HS-27A (cell line): Measurements from ENCODE around the gene TCF4.

Experiments
- DNase-seq: peaks from one replicate; pipeline ENCODE4 v3.0.0-alpha.2; 2012; ENCODE audit warnings: low read depth, missing footprints

TCF4 gene

DNA sequence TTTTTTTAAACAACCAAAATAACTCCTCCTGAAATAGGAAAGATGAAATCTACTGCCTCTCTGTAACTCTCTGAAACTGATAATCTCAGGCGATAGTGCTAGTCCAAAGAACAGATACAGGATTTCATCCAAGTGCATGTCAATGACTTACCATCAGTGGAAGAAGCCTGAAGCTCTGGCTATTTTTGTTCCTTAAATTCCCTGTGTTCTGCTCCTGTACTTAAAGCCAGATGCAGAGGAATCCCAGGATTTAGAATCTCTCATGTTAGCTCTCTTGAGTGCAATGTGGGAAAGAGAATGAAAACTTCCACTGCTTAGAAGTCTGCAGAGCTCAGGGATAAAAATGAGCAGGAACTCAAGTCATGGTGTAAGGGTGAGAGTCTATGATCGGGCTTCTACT lies 291.9 kb downstream of the TCF4 start:
- DNase-seq = no peak

DNA sequence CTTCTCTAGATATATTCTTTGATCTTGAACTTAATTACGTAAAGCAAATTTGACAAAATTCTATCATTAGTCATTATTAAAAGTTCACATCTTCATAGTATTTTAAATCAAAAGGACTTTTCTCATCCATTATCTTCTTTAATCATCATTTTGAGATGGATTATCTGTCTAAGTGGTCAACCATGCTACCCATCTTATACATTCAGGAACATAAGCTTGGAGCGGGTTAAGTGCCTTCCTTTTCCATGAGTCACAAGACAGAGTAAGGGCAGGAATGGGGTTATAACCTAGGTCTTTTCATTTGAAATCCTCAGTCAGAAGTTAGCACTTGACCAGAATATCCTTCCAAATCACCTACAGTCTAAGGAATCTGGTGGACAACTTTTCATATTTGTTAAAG lies 297.1 kb downstream of the TCF4 start:
- no peak for DNase-seq

- no peak for DNase-seq
Observed at GRCh38 chr18:55289775-55290174, 298.2 kb downstream of the TCF4 start.

- DNase-seq = no peak
Observed at GRCh38 chr18:55289048-55289447, 298.9 kb downstream of the TCF4 start.

GRCh38 chr18:55287935-55288868 lies 299.8 kb downstream of the TCF4 start:
- DNase-seq = no peak

GRCh38 chr18:55287149-55287806 lies 300.7 kb downstream of the TCF4 start:
- no peak for DNase-seq

DNA sequence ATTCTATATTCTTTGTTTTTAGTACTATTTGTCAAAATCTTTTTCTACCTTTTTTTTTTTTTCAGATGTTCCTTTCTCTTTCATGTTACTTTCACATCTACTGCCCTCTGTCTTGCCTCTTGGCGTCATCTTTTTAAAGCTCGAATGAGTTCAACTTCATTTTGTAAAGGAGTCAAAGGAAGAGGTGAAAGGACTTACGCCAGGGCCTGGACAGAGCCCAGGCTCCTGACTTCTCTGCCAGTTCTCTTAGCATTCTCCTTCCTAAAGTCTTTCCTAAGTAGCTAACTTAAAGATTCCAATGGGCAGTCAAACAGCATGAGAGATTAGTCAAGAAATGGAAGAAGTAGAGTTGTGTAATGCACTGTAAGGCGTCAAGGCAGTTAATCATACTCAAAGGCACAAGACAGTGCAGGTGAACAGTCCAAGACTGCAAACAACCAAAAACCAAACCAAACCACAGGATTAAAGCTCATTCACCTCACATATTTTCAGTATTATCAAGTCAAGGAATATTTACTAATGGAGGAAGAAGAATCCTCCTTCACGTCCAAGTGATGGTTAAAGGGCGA lies 301.7 kb downstream of the TCF4 start:
- no peak for DNase-seq

GRCh38 chr18:55284614-55285013 lies 303.4 kb downstream of the TCF4 start:
- DNase-seq = no peak

DNA sequence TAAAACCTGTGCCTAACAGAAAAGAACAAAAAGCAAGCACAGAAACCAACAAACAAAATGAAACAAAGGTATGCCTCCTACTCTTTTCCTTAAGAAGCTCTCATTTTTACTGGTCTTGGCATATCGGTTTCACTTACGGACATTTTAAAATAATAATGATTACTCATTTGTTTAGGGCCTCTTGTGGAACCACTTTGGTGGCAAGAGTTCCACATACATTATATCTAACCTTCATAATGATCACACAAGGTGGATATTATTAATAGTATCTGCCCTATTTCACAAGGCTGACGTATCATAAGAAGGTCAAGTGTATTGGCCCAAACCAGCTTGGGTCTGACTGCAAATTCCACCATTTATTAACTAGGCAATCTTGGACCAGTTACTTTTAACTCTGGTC lies 304.7 kb downstream of the TCF4 start:
- no peak for DNase-seq

DNA sequence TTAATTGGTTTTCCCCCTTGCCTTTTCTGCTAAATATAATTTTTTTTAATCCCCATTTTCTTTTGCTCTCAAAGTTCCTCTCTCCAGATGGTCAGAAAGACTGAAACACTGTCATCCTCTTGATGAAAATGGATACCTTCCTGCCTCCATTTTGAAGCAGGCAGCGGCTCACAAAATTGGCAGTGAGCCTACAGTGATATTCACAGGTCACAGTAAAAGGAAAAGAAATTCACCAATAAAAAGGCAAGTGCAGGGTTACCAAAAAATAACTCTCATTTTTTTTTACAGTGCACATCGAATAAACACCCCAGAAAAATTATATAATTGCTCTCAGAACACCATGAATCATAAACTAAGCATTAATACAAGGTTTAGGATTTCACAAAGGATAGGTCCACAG lies 307.5 kb downstream of the TCF4 start:
- no peak for DNase-seq

DNA sequence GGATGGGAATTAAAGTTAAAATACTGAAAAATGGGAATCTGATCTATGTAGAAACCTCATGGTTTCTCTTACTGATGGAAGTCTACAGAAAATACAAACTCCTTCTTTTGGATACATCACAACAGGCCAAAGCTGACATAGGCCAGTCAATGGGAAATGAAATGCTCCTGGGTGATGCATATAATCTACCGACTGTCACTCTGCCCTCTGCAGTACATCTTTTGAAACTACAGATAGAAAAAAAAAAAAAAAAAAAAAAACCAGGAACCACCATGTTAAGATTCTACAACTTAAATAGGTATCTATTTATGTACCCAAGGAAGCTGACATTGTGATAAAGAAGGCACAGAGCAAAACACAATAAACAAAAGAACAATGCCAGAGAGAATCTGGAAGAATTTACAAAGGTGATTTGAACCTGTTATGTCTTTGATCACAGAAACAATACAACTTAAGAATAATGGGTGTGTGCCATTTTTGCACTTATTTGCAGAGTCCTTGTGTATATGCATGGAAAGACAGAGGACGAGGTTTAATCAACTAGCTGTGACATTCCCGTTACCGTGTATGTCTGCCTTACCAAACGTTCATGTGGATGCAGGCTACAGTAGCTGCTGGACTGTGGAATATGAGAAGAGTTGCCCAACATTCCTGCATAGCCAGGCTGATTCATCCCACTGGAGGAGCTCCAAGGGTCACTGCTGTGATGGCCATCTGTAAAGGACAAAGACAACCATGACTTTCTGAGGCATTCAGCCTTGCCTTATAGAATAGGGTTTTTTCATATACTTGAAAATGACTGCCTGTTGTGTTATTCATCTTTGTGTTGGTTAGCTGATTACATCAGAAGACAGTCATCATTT lies 312.7 kb downstream of the TCF4 start:
- DNase-seq = peak; percentile 69

DNA sequence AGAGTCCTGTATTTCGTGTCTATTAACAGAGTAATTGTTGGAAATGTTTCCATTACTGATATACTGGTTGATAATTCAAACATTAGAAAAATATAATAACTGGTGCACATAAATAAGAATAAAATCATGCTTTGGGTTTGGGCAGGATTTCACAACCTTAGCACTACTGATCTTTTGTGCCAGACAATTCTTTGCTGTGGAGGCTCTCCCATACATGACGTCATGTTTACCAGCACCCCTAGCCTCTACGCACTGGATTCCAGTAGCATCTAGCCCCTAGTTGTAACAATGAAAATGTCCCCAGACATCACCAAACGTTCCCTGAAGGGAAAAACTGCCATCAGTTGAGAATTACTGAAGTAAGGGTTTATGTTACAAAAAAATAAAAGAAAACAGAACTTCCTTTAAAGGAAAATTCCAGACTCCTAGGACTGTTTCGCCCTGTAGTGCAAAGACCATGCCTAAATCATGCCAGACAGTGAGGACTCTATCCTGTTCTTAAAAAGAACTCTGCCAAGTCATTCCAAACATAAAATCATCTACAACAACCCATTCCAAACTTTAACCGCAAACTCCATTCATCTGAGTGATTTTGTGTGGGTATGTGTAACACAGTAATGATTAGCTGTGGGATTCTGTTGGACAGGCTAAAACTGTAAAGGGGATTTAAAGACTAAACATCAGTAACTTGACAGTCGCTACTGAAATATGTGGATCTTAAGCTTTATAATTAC lies 315.3 kb downstream of the TCF4 start:
- DNase-seq = no peak

DNA sequence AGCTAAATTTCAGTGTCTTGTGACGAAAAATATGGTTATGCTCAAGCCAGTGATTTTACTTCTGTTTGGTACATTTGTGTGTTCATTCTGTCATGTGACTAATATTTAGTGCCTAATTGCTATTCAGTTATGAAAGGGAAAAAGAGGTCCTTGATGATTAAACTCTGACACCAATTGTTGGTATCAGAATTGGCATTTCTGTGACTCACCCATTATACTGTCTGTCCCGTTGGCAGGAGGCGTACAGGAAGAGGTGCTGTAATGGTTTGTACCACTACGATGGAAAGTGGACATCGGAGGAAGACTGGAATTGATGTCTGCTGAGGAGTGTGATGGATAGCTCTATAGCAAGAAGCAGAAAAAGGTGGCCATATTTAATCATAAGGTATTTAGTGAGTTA lies 318.4 kb downstream of the TCF4 start:
- no peak for DNase-seq

DNA sequence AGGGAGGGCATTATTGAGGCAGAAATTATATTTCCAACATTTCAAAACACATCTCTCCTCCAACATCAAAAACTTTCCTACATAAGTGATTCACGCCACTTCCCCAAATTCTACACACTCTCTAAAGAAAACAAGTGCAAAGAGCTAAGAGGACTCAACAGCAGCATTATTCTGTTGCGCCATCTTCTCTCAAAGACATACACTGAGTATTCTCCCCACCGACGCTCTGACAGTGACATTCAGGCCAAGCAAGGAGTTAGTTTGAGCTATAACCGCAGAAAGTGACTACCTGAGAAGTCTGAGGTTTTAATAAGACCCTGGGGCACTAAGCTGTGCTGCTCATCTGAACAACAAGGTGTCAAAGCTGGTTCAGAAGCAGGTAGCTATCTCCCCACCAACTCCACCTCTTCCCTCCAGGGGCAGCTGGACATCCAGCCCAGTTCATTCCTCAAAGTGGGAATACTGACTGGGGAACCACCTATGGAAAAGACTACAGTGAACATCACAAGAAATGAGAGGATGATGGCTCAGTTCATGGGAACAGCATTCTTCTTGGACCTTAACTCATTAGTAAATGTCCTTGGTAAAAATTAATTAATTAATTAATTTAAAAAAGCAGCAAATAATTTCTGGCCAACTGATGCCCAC lies 319.2 kb downstream of the TCF4 start:
- DNase-seq = no peak

DNA sequence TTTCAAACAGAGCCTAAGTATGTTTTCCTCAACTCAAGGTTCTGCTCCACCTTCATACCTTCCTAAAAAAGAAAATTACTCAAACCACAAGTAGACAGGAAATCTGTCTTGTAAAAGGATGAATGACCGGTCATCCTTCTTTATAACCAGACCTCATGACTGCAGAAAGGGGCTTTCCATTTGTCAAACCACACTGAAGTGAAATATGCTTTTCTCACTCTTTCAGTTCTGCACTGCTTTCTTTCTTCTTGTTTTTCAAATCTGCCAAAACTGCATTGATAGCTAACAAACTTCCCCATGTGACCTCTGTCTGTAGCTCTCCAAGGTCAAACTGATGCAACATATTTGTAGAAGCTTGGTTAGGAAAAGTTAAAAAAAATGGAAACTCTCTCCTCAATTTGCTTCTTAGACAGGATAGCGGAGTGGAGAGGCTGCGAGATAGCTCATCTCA lies 319.8 kb downstream of the TCF4 start:
- DNase-seq = no peak

DNA sequence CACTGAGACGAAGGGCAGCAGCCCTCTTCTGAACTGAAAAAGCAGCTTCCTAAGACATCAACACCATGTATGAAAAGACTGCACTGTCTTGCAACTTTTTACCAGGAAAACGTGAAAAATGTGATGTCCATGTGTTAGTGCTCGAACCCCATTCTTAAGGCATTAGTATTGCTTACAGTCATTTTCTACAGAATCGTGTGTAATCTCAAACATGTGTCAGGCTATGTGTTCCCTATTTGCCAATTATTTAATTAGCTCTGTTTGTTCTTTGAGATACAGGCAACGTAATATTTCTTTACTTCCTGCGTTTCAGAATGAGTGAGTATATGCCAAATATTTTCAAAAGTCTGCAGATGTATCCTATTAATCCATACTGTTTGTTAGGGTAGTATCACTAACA lies 321.0 kb downstream of the TCF4 start:
- no peak for DNase-seq

DNA sequence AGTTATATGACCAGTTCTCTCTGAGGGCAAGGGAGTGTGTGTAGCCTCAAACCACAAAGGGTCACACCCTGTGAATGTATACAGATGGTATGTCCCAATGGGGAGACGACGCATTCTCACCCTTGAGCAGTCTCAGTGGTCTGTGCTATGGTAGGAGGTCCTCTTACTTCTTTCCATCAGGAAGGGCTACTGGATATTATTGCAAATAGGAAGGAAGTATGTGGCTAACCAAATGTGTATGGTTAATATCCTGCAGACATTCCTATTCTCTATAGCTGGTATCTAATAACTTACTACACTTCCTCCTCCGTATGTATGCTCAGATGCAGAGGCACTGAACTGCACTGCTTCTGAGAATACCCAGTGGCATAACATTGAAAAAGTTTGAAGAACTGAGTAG lies 322.0 kb downstream of the TCF4 start:
- DNase-seq = no peak

DNA sequence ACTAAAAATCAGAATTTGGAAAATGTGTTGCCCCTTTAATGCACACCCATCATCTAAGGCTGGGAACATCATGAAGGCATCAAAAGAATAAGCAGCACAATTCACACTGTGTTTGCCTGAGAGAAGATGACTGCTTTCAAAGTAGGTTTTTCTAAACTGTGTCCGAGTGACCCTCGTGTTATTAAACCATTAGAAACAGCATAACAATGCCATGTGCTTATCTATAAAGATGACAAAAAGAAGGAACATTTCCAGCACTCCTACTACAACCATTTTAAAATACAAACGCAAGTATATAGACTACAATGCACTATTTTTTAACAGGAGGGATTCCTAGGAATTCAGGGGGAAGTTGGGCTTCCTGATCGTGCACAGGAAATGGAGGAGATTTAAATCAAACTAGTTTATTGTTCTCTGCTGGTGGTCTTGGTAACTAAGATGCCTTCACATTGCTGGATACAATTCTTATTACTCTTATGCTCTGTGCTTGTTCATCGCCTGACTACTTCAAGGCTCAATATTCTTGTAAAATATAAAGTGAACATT lies 322.8 kb downstream of the TCF4 start:
- no peak for DNase-seq

DNA sequence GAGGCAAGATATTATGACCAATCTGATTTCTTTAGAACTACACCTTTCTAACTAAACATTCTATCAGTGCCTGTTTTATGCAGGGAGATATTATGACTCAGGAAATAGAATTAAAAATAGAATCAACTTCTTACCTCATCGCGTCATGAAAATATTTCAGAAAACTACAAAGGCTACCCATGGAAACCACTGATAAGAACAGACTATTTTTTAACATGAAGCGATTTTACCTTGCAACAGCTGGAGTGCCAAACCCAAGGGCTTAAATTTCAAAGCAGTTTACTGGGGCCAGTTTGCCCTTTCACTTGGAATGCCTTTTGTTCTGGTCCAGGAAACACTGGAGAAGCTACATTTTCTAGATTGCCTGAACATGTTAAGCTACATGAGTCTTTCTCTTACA lies 323.9 kb downstream of the TCF4 start:
- no peak for DNase-seq

DNA sequence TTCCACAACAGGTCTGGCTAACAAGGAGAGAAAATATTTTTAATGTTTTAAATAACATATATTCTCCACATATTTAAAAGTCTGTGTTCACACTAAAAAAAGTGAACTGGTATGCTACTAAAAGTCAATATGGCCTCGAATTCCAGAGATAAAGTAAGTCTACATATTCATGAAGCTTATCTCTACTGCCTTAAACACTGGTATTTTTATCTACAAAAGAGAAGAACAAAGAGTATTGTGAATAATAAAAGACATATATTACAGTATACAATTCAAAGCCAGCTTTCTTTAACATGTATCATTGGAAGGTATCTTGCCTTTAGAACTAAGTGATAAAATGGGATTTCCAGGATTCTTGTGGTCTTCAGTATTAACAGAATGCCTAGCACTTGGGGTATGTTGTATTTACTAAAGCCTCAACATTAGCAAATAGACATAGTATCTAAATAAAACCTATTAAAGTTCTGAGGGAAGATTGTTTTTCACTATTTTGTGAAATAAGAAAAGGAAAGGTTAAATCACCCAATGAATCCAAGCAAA lies 325.9 kb downstream of the TCF4 start:
- no peak for DNase-seq
